HepG2 (cell line): Measurements from ENCODE around the gene KIF25. TPM values are rescaled to one million over a fixed set of nuclear protein-coding genes. Genes with fewer than 3 reads are reported as not detected.

Source experiments
- ATAC-seq: fragments of 200-7000 bp; cut with Tn5 transposase; 3 replicates; pipeline ENCODE4 v1.9.1; 2020; ENCODE audit warnings: mild to moderate bottlenecking, moderate library complexity
- BruUV-seq: library from RNA; stranded (reverse); fragments of 400-500 nt; replicated peaks from 2 replicates; lab custom pipeline; 2021; lab: Mats Ljungman, UMichigan
- CTCF ChIA-PET: fragments of 300-600 bp; formaldehyde crosslinking; extraction: SDS; loops from one replicate; lab custom pipeline; 2021; ENCODE audit warnings: low total read pairs, inconsistent platforms, low intra/inter-chr PET ratio; lab: Yijun Ruan, JAX
- POLR2A ChIA-PET: fragments of 350-600 bp; sonication (Branson Sonifier 250); formaldehyde crosslinking; loops from one replicate; lab custom pipeline; 2020; ENCODE audit warnings: antibody characterized with exemption, inconsistent platforms; lab: Yijun Ruan, JAX
- DNase-seq: peaks from one replicate; pipeline ENCODE4 v3.0.0-alpha.2; 2015; ENCODE audit warnings: low spot score
- FAIRE-seq: peaks from 3 replicates; lab custom pipeline; 2011; peaks lifted over from hg19 to GRCh38; lab: Jason Lieb, UNC
- H2AFZ ChIP-seq: one replicate; pipeline ENCODE4 v1.6.1; 2011; ENCODE audit warnings: low read length, inconsistent platforms
- H3K27ac ChIP-seq: fragments of 300-600 bp; 3 replicates; pipeline ENCODE4 v1.8.0; 2011; ENCODE audit warnings: mixed run types, mild to moderate bottlenecking, mixed read lengths, low read length, inconsistent platforms; ENCODE audit not compliant: insufficient read depth; ENCODE audit errors: extremely low read length
- H3K27me3 ChIP-seq, 2 experiments: fragments of 200-600 bp in 1 of 2; 2 replicates in 1 of 2; 3 replicates in 1 of 2; pipeline versions ENCODE4 v1.6.0 to v1.8.0; 2011; ENCODE audit warnings: low read length in 2 of 2, mild to moderate bottlenecking in 2 of 2, moderate library complexity in 2 of 2, inconsistent platforms in 1 of 2; ENCODE audit not compliant: insufficient read depth in 2 of 2, control insufficient read depth in 1 of 2
- H3K36me3 ChIP-seq, 2 experiments: fragments of 200-600 bp in 1 of 2; replicated peaks in 1 of 2; 2 replicates in 1 of 2; 3 replicates in 1 of 2; pipeline versions ENCODE4 v1.5.1 to v1.8.0; 2011; ENCODE audit warnings: low read length in 2 of 2, inconsistent platforms in 1 of 2; ENCODE audit not compliant: insufficient read depth in 2 of 2, control insufficient read depth in 1 of 2
- H3K4me1 ChIP-seq: 2 replicates; pipeline ENCODE4 v1.5.1; 2012; ENCODE audit warnings: low read length, inconsistent platforms; ENCODE audit not compliant: insufficient read depth
- H3K4me2 ChIP-seq: 2 replicates; pipeline ENCODE4 v1.6.0; 2011; ENCODE audit warnings: low read depth, low read length, inconsistent platforms
- H3K4me3 ChIP-seq, 3 experiments: fragments of 200-600 bp in 1 of 3; sonication (generic), shearing (Covaris generic) in 1 of 3; replicated peaks in 1 of 3; 2 replicates each; pipeline ENCODE4 v1.5.1; 2011 to 2016; ENCODE audit warnings: low read length in 3 of 3, inconsistent platforms in 2 of 3, low read depth in 2 of 3, mild to moderate bottlenecking in 2 of 3, control low read depth in 1 of 3, mixed read lengths in 1 of 3; ENCODE audit not compliant: insufficient read depth in 1 of 3
- H3K79me2 ChIP-seq: one replicate; pipeline ENCODE4 v1.6.1; 2011; ENCODE audit warnings: low read length, inconsistent platforms; ENCODE audit not compliant: insufficient read depth
- H3K9ac ChIP-seq: 2 replicates; pipeline ENCODE4 v1.6.0; 2011; ENCODE audit warnings: mild to moderate bottlenecking, low read depth, low read length, inconsistent platforms; ENCODE audit not compliant: insufficient read depth
- H3K9me3 ChIP-seq: 2 replicates; pipeline ENCODE4 v1.5.1; 2012; ENCODE audit warnings: mild to moderate bottlenecking, low read length
- H4K20me1 ChIP-seq: 2 replicates; pipeline ENCODE4 v1.6.0; 2011; ENCODE audit warnings: inconsistent platforms, mild to moderate bottlenecking, low read length, moderate library complexity; ENCODE audit not compliant: insufficient read depth
- ATF1 ChIP-seq: IDR thresholded peaks from 2 replicates; pipeline ENCODE4 v1.6.1; 2016; ENCODE audit warnings: mild to moderate bottlenecking, control low read depth
- CREB1 ChIP-seq, 2 experiments: fragments of 450-650 bp in 1 of 2; IDR thresholded peaks; 2 replicates each; pipeline ENCODE4 v1.6.1; 2016 to 2017; ENCODE audit warnings: control low read depth in 1 of 2, mild to moderate bottlenecking in 1 of 2, missing compliant biosample characterization in 1 of 2, missing genetic modification characterization in 1 of 2
- CREBL2 ChIP-seq: sonication (generic); formaldehyde crosslinking; IDR thresholded peaks from 2 replicates; pipeline ENCODE4 v1.8.1; 2023; ENCODE audit warnings: missing genetic modification reagents, mild to moderate bottlenecking, borderline replicate concordance
- HOXA3 ChIP-seq: sonication (generic); formaldehyde crosslinking; IDR thresholded peaks from 2 replicates; pipeline ENCODE4 v1.5.0; 2020; ENCODE audit warnings: missing genetic modification reagents
- KAT7 ChIP-seq: IDR thresholded peaks from 2 replicates; pipeline ENCODE4 v1.6.1; 2018; ENCODE audit warnings: borderline replicate concordance, missing compliant biosample characterization
- MBNL3 ChIP-seq: fragments of 250-450 bp; sonication (Bioruptor Pico); conservative IDR thresholded peaks from 2 replicates; pipeline ENCODE4 v1.8.0; 2022; ENCODE audit warnings: mild to moderate bottlenecking, inconsistent platforms
- NFYB ChIP-seq: sonication (generic); formaldehyde crosslinking; IDR thresholded peaks from 2 replicates; pipeline ENCODE4 v1.4.0; 2020; ENCODE audit warnings: missing genetic modification reagents
- NFYC ChIP-seq: IDR thresholded peaks from 2 replicates; pipeline ENCODE4 v1.6.1; 2016; ENCODE audit warnings: missing genetic modification reagents, missing compliant biosample characterization
- PBX2 ChIP-seq: IDR thresholded peaks from 2 replicates; pipeline ENCODE4 v1.6.1; 2016; ENCODE audit warnings: control low read depth
- RBM39 ChIP-seq: fragments of 200-400 bp; formaldehyde crosslinking; IDR thresholded peaks from one replicate; pipeline ENCODE4 v1.6.1; 2018; ENCODE audit warnings: antibody characterized with exemption, mild to moderate bottlenecking, low read depth, low read length; ENCODE audit not compliant: poor library complexity, severe bottlenecking
- ZBTB43 ChIP-seq: sonication (generic); formaldehyde crosslinking; conservative IDR thresholded peaks from 2 replicates; pipeline ENCODE4 v1.4.0; 2020; ENCODE audit warnings: missing genetic modification reagents
- ZFP82 ChIP-seq: sonication (generic); formaldehyde crosslinking; IDR thresholded peaks from 2 replicates; pipeline ENCODE4 v1.5.1; 2020; ENCODE audit warnings: mild to moderate bottlenecking, missing genetic modification reagents, borderline replicate concordance
- ZNF33A ChIP-seq: sonication (generic); formaldehyde crosslinking; IDR thresholded peaks from 2 replicates; pipeline ENCODE4 v1.5.1; 2020; ENCODE audit warnings: missing genetic modification reagents, mild to moderate bottlenecking, moderate library complexity, borderline replicate concordance
- WGBS: methylation state at CpG from one replicate; pipeline ENCODE4 v1.1.6; 2017; ENCODE audit warnings: low lambda C conversion rate; 5-methylcytosine and 5-hydroxymethylcytosine counted together
- in situ Hi-C: cut with HindIII; loops from 2 replicates; pipeline ENCODE4 v1.10.0; 2017; ENCODE audit warnings: low pct_unique_long_range_greater_than_20kb; ENCODE audit not compliant: extremely low pct_ligation_motif_present
- intact Hi-C: fragments of 100-400 bp; cut with micrococcal nuclease; formaldehyde crosslinking; loops from one replicate; pipeline ENCODE4 v1.10.0; 2022; ENCODE audit not compliant: unreplicated experiment
- polyA plus RNA-seq, 8 experiments: library from polyadenylated mRNA; depleted of rRNA in 3 of 8; stranded (reverse) in 7 of 8; unstranded in 1 of 8; fragments of >200 nt; fragmentation: Illumina TruSeq in 4 of 8; extraction: Trizol in 4 of 8; gene quantifications; 2 replicates each; pipeline versions ENCODE4 v1.2.1 to v1.2.3, GENCODE V29; 2011 to 2016; ENCODE audit warnings: low read depth in 4 of 8, missing spikeins in 1 of 8, mixed read lengths in 1 of 8; ENCODE audit not compliant: insufficient read depth in 1 of 8
- total RNA-seq, 5 experiments: library from RNA; depleted of rRNA; stranded (reverse); fragments of >200 nt; fragmentation: Illumina TruSeq; extraction: Trizol; gene quantifications; 2 replicates each; pipeline ENCODE4 v1.2.3, GENCODE V29; 2016; ENCODE audit warnings: low read depth in 1 of 5
- TF ChIP-seq, protein P1 (sequence below): sonication (generic); formaldehyde crosslinking; IDR thresholded peaks from 2 replicates; pipeline ENCODE4 v1.9.0; 2022; ENCODE audit warnings: missing genetic modification reagents, mild to moderate bottlenecking, borderline replicate concordance
- TF ChIP-seq, protein P2 (sequence below): sonication (generic); formaldehyde crosslinking; IDR thresholded peaks from 2 replicates; pipeline ENCODE4 v1.4.0; 2020; ENCODE audit warnings: missing genetic modification reagents
- TF ChIP-seq, protein P3 (sequence below): fragments of 450-650 bp; IDR thresholded peaks from 2 replicates; pipeline ENCODE4 v1.6.1; 2016

KIF25 gene
- total and polyA plus RNA-seq, 2 of the 13 experiments (the other 11 are each of a cell fraction or from before 2014, with no cell fraction given), result not detected

DNA sequence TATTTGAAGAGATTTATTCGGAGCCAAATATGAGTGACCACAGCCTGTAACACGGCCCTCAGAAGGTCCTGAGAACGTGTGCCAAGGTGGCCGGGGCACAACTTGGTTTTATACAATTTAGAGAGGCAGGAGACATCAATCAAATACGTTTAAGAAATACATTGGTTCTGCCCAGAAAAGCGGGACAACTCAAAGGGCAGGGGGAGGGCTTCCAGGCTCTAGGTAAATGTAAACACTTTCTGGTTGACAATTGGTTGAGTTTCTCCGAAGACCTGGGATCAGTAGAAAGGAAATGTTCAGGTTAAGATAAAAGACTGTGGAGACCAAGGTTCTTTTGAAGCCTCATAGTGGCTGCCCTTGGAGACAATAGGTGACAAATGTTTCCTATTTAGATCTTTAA, 18.9 kb upstream of the KIF25 start:
- in situ Hi-C loops, result no loop called here
- Histone ChIP-seq H3K4me2 (peak overlapping the region; percentile 5; the same call in 1 of the 2 replicates), H3K79me2 (no peaks in the 10 kb centered on the region), H3K9ac (no peak overlapping the region), H2AFZ (no peak overlapping the region), H3K4me1 (peaks cover 27% of the 10 kb centered on the region), H3K9me3 (no peaks in the 10 kb centered on the region), H4K20me1 (no peaks in the 10 kb centered on the region), H3K4me3 (no peak overlapping the region), H3K36me3 (no peaks in the 10 kb centered on the region), H3K27me3 (no peaks in the 10 kb centered on the region; a peak in 1 of 5 replicates), H3K27ac (no peak overlapping the region)
- 11% methylated on average over 7 of the region's 7 CpGs for WGBS
- intact Hi-C loops, result no loop called here
- ChIA-PET POLR2A (no interaction called here), CTCF (no interaction called here)
- ATAC-seq (peak; percentile 29), DNase-seq (peak; percentile 26), FAIRE-seq (peak; percentile 73)
- BruUV-seq, result no TSS peak
- TF ChIP-seq CREB1 (IDR thresholded peaks at IDR 0.05), result no peak
- peak; percentile 60 for TF ChIP-seq CREB1 (CRISPR knock-in tag; IDR thresholded peaks at IDR 0.05)
- TF ChIP-seq ZNF33A, result no peak
- TF ChIP-seq, protein P1, sequence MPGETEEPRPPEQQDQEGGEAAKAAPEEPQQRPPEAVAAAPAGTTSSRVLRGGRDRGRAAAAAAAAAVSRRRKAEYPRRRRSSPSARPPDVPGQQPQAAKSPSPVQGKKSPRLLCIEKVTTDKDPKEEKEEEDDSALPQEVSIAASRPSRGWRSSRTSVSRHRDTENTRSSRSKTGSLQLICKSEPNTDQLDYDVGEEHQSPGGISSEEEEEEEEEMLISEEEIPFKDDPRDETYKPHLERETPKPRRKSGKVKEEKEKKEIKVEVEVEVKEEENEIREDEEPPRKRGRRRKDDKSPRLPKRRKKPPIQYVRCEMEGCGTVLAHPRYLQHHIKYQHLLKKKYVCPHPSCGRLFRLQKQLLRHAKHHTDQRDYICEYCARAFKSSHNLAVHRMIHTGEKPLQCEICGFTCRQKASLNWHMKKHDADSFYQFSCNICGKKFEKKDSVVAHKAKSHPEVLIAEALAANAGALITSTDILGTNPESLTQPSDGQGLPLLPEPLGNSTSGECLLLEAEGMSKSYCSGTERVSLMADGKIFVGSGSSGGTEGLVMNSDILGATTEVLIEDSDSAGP (CRISPR knock-in tag), result no peak
- no peak for TF ChIP-seq ZBTB43
- TF ChIP-seq, protein P2, sequence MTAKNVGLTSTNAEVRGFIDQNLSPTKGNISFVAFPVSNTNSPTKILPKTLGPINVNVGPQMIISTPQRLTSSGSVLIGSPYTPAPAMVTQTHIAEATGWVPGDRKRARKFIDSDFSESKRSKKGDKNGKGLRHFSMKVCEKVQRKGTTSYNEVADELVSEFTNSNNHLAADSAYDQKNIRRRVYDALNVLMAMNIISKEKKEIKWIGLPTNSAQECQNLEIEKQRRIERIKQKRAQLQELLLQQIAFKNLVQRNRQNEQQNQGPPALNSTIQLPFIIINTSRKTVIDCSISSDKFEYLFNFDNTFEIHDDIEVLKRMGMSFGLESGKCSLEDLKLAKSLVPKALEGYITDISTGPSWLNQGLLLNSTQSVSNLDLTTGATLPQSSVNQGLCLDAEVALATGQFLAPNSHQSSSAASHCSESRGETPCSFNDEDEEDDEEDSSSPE (CRISPR knock-in tag), result peak; percentile 28; the same call in 1 of the 2 replicates
- TF ChIP-seq, protein P3, sequence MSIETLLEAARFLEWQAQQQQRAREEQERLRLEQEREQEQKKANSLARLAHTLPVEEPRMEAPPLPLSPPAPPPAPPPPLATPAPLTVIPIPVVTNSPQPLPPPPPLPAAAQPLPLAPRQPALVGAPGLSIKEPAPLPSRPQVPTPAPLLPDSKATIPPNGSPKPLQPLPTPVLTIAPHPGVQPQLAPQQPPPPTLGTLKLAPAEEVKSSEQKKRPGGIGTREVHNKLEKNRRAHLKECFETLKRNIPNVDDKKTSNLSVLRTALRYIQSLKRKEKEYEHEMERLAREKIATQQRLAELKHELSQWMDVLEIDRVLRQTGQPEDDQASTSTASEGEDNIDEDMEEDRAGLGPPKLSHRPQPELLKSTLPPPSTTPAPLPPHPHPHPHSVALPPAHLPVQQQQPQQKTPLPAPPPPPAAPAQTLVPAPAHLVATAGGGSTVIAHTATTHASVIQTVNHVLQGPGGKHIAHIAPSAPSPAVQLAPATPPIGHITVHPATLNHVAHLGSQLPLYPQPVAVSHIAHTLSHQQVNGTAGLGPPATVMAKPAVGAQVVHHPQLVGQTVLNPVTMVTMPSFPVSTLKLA, result no peak
- TF ChIP-seq ZFP82 (CRISPR knock-in tag), result no peak
- TF ChIP-seq NFYC (CRISPR knock-in tag), result peak; percentile 69
- peak; percentile 76 for TF ChIP-seq PBX2 (CRISPR knock-in tag)
- no peak for TF ChIP-seq HOXA3 (CRISPR knock-in tag)
- no peak for TF ChIP-seq MBNL3 (CRISPR knock-in tag)
- no peak for TF ChIP-seq CREBL2 (CRISPR knock-in tag)
- no peak for TF ChIP-seq RBM39
- no peak for TF ChIP-seq KAT7 (CRISPR knock-in tag)
- TF ChIP-seq NFYB (CRISPR knock-in tag), result peak; percentile 54; the same call in 1 of the 2 replicates
- TF ChIP-seq ATF1 (CRISPR knock-in tag), result peak; percentile 53; the same call in 1 of the 2 replicates
